HG03108 (cell line): ENCODE measurements around the gene ATF7IP2.
"Not testable (repeated sequence)": the region's sequence is repeated elsewhere in the genome, so short reads cannot be mapped to it uniquely, and the experiment has no call there.

Experiments used
- ATAC-seq: cut with Tn5 transposase; IDR thresholded peaks from one replicate; pipeline ENCODE4 v1.9.1; 2021; ENCODE audit warnings: moderate library complexity; ENCODE audit not compliant: unreplicated experiment

Gene ATF7IP2

DNA sequence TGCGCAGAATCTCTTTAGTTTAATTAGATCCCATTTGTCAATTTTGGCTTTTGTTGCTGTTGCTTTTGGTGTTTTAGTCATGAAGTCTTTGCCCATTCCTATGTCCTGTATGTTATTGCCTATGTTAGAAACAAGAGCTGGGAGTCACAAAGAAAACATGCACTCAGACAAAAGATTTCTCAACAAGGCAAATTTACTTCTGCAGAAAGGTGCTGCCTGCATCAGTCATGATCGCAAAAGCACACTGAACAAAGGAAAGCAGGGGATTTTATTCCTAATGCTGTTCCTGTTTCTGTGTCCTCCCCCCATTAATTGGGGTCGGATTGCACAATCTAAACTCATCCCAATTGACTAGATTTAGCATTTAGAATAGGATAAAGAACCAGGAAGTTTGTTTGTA is 55.9 kb downstream of the ATF7IP2 start:
- no peak for ATAC-seq

DNA sequence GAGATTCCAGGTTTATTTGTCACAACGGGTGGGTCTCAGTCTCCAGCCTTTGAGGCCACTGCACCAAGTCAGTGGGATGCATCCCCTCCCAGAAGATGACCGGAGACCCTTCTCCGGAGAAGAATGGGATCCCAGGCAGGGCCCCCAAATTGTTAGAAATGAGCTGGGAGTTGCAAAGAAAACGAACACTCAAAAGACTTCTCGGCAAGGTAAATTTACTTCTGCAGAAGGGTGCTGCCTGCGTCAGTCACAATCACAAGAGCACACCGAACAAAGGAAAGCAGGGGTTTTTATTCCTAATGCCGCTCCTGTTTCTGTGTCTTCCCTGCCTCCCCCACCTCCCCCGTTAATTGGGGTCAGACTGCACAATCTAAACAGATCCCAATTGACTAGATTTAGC is 61.4 kb downstream of the ATF7IP2 start:
- ATAC-seq, result no peak

DNA sequence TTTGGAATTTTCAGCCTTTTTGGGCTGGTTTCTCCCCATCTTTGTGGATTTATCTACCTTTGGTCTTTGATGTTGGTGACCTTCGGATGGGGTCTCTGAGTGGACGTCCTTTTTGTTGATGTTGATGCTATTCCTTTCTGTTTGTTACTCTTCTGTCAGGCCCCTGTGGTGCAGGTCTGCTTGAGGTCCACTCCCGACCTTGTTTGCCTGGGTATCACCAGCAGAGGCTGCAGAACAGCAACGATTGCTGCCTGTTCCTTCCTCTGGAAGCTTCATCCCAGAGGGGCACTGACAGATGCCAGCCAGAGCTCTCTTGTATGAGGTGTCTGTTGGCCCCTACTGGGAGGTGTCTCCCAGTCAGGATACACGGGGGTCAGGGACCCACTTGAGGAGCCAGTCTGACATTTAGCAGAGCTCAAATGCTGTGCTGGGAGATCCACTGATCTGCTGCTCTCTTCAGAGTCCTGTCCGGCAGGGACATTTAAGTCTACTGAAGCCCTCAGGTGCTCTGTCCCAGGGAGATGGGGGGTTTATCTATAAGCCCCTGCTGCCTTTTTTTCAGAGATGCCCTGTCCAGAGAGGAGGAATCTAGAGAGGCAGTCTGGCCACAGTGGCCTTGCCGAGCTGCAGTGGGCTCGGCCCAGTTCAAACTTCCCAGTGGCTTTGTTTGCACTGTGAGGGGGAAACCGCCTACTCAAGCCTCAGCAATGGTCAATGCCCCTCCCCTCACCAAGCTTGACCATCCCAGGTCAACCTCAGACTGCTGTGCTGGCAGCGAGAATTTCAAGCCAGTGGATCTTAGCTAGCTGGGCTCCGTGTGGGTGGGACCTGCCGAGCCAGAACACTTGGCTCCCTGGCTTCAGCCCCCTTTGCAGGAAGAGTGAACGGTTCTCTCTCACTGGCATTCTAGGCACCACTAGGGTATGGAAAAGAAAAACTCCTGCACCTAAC is 66.6 kb downstream of the ATF7IP2 start:
- ATAC-seq, result not testable (repeated sequence)

DNA sequence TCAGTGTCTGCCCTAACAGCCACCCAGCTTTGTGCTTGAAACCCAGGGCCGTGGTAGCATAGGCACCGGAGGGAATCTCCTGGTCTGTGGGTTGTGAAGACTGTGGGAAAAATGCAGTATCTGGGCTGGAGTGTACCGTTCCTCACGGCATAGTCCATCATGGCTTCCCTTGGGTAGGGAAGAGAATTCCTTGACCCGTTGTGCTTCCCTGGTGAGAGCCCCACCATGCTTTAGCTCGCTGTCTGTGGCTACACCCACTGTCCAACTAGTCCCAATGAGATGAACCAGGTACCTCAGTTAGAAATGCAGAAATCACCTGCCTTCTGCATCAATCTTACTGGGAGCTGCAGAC is 67.3 kb downstream of the ATF7IP2 start:
- no peak for ATAC-seq

DNA sequence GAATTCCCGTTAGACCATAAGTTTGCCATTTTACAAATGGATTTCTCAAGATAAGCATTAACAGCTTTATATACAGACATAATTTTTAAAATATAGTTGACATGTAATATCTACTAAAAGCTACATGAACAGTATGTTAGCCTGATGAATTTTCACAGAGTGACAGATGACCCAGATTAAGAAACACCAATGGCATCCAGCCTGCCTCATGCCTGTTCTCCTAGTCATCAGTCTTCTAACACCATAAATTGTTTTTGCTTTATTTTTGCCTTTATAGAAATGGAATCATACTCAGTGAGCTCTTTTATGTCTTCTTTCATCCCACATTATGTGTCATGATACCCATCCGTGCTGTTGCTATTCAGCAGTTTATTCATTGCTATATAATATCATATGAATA is 80.0 kb downstream of the ATF7IP2 start:
- no peak for ATAC-seq

DNA sequence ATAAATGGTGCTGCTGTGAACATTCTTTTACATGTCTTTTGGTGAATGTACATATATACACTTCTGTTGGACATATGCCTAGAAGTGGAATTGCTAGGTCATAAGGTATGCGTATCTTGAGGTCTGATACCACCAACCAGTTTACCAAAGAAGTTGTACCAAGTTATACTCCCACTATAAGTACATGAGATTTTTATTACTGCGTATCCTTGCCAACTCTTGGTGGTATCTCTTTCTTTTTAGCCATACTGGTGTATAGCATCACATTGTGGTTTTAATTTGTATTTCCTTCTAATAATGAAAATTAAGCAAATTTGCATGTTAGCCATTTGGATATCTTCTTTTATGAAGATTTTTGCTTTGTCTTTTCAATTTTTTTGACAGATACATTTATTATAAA is 80.5 kb downstream of the ATF7IP2 start:
- no peak for ATAC-seq

DNA sequence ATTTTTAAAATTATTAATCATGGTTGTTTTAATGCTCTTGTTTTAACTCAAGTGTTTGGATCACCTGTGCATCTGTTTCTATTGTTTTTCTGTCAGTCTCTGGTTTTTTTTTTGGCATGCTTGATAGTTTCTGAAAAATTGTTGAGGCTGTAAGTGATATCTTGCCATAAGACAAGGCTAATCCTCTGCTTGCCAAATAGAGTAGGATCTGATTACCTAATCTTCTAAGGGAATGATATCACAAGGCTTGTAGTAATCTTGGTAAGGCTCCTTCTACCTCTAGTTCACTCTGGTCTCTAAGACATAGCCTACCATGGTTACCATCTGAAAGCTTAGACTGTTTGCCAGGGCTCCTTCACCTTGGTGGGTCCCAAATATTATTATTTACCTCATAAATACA is 81.0 kb downstream of the ATF7IP2 start:
- ATAC-seq, result no peak

DNA sequence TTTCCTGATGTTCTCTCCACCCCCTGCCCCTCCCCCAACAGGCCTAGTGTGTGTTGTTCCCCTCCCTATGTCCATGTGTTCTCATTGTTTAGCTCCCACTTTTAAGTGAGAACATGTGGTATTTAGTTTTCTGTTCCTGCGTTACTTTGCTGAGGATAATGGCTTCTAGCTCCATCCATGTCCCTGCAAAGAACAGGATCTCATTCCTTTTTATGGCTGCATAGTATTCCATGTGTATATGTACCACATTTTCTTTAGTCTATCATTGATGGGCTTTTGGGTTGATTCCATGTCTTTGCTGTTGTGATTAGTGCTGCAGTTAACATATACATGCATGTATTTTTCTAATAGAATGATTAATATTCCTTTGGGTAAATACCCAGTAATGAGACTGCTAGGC is 90.8 kb downstream of the ATF7IP2 start:
- ATAC-seq, result not testable (repeated sequence)

DNA sequence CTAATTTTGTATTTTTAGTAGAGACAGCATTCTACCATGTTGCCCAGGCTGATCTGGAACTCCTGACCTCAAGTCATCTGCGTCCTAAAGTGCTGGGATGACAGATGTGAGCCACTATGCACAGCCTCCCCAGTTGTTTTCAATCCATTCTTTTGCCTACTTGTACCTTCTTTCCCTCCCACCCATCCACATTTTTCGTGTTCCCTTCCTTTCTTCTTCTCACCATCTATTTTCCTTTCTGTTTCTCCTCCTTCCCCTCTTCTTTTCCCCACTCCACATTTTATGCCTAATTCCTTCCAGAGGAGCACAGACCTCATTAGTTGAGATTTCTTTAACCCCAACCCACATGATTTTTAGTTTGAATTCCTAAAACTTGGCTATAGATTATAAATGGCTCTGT is 94.3 kb downstream of the ATF7IP2 start:
- no peak for ATAC-seq

DNA sequence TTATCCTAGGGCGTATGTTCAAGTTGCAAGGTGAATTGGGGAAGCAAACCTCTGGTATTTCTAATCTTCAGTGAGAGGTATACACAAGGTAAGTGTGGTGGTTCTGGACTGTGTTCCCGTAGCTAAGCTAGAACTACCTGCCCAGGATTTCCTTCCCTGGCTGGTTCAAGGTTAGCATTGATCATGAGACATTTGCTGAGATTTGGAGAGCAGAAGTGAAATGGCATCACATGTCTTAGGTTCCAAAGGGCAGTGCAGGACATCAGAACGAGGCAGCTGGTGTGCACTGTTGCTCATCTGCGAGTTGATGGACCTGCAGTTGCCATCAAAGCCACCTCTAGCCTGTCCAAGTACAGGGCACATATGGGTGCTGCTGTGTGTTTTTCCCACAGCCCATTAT is 99.3 kb downstream of the ATF7IP2 start:
- no peak for ATAC-seq

DNA sequence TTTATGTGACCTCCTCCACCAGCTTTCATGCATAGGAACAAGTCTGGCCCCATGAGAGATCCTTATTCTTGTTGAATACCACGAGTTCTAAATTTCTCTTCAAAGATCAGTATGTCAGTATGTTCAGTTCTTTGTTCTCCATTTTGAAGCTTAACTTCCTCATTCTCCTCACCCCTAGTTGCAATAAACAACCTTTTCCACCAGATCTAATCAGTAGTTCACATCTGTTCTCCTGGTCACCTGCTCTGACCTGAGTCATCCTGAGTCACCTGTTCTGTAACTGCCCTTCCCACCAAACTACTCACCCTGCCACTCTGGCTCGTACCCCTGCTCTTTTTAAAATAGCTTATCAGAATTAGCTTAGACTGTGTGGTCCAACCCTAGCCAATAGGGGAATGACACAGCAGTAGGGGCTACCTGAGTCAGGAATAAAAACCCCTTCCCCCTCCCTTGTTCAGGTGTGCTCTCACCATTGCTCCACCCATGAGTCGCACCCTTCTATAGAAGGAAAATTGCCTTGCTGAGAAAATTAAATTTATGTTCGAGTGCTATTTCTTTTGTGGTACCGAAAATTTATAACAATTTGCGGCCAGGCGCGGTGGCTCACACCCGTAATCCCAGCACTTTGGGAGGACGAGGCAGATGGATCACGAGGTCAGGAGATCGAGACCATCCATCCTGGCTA is 100.0 kb downstream of the ATF7IP2 start:
- ATAC-seq, result no peak

DNA sequence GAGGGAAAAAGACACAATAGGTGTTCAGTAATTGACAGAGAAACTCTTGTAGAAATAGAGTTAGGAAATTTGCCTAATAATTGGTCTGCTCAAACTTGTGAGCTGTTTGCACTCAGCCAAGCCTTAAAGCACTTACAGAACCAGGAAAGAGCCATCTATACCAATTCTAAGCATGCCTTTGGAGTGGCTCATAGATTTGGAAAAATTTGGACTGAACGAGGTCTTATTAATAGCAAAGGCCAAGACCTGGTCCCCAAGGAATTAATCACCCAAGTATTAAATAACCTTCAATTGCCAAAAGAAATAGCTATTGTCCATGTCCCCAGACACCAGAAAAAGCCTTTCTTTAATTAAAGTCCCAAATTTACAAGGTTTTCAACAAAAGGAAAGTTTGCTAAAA is 104.3 kb downstream of the ATF7IP2 start:
- ATAC-seq, result no peak

DNA sequence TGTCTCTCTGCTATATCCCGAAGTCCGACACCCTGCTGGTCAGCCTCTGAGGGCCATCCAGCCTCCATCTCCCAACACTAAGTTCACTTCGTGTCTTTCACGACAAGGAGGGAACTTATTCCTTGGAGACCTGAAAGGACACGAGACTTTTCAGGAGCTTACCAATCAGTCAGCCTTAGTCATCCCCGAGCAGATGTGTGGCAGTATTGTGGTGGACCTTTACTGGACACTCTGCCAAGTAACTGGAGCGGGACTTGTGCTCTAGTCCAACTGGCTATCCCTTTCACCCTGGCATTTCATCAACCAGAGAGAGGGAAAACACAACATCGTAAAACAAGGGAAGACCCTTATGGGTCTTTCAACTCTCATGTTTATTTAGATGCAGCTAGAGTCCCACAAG is 107.4 kb downstream of the ATF7IP2 start:
- ATAC-seq, result no peak

DNA sequence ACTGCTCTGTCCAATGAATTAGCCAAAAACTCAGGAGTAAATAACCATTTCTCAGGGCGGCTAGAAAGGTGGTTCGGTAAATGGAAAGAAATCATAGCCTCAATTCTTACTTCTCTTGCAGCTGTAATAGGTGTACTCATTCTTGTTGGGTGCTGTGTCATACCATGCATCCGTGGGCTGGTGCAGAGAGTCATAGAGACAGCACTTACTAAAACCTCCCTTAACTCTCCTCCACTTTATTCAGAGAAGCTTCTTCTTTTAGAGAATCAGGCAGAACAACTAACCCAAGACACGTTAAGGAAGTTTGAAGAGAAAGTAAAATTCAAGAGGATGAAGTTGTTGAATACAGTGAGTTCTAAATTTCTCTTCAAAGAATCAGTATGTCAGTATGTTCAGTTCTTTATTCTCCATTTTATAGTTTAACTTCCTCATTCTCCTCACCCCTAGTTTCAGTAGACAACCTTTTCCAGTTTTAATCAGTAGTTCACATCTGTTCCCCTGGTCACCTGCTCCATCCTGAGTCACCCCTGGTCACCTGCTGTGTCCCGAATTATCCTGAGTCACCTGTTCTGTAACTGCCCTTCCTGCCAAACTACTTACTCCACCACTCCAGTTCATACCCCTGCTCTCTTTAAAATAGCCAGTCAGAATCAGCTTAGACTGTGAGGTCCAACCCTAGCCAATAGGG is 108.6 kb downstream of the ATF7IP2 start:
- ATAC-seq, result no peak

DNA sequence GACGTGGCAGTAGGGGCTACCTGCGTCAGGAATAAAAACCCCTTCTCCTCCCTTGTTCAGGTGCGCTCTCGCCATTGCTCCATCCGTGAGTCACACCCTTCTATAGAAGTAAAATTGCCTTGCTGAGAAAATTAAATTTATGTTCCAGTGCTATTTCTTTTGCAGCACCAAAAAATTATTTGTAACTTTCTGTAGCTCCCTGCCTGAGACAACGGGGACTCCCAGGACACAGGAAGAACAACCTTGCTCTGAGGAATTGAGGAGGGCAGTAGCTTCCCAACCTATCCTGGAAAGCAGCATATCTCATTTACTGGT is 109.1 kb downstream of the ATF7IP2 start:
- no peak for ATAC-seq

DNA sequence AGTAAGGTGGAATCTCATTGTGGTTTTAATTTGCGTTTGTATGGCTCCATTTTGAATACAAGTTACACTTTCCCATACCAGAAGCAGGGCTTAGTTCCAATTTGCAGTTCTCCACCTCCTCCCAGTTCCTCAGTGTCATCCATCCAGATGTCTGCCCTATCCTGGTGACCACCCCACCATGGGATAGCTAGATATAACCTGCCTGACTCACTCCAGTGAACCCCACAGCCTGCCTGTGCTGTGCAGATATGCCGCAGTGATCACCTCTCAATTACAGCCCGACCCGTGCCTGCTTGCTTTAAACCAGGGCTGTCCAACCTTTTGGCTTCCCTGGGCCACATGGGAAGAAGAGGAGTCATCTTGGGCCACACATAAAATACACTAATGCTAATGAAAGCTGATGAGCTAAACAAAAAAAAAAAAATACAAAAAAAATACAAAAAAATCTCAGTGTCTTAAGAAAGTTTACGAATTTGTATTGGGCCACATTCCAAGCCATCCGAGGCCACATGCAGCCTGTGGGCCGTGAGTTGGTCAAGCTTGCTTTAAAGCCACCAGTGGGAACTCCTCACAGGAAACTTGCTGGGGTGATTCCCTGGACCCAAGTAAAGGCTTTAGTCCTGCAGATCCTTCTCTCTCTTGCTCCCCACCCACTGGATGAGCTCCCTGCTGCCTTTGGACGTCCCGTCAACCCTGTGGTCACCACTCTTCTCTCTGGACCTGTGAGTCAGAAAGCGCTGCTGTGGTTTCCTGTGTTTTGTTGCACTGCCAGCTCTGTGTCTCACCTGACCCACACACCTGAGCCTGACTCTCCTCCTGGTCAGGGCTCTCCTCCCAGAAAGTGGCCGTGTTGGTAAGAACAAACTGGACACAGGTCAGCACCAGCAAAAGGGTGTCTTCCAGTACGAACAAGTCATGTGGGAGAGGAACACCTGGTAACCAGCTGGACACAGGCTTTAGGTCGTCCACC is 111.6 kb downstream of the ATF7IP2 start:
- no peak for ATAC-seq

DNA sequence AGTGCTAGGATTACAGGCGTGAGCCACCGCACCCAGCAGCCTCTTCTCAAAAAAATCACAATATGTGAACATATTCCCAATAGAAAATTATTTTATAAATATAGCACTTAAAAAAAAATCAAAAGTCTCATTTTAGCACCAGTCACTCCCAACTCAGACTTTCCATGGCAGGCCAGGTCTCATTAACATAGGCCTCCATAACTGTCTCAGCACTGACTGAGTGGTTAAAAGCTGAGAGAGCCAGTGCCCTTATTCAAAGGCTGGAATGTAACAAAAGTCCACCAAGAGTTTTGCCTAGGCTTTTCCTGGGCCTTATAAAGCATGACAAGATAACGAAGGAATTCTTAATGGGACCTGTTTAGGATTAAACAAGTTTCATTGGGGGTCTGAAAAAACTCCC is 114.7 kb downstream of the ATF7IP2 start:
- no peak for ATAC-seq

DNA sequence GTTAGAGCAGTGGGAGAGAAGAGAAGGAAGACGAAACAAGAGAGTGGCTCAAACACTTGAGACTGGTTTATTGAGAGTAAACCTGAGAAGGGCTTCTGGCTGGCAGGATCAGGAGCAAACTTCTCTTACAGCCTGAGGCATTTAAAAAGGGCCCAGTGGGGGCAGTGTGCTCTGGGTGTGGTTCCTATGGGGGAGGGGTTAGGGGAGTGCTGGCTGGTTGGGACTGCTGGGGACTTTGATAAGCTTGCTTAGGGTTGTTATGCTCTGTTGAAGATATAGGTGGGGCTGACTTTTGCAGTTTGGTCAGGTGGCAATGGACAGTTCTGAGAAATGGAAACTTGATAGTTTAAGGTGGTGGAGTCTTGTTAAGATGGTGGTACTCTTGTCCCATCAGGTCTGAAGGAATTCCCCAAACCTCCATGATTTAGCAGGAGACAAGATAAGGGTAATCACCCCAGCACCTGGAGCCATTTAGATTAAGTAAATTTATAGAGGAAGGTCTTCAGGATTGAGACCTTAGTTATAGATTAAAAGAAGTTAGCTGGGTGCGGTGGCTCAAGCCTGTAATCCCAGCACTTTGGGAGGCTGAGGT is 115.3 kb downstream of the ATF7IP2 start:
- no peak for ATAC-seq

DNA sequence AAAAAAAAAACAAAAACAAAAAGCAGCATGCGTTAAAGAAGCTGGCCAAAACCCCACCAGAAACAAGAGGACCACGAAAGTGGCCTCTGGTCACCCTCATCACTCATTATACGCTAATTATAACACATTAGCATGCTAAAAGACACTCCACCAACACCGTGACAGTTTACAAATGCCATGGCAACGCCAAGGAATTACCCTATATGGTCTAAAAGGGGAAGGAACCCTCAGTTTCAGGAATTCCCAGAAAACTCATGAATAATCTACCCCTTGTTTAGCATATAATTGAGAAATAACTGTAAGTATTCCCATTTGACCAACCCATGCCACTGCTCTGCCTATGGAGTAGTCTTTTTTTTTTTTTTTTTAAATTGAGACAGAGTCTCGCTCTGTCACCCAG is 116.9 kb downstream of the ATF7IP2 start:
- ATAC-seq, result no peak

DNA sequence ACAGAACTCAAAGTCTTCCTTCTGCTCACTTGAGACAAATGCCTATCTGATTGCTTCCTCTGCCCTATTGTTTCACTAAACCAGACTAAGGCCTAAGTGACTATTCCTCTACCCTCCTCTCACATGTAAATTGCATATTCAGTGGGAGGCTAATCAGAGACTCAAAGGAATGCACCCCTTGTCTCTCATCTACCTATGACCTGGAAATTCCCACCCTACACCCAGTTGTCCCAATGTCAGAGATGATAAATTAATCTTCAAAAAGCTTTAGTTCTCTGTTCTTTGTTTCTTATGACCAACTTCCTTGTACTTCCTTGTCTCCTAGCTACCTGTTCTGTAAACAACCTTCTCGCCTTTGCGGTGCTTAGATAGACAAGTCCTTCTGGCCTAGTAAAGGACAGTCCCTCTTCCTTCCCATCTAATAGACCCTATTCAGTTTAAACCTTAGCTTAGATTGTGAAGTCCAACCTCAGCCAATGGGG is 118.6 kb downstream of the ATF7IP2 start:
- no peak for ATAC-seq
